SKM-1 treated with dmso at 0.1 percent for 144 hours (cell line): ENCODE data around the gene ARID1A.
"Not testable (repeated sequence)": the region's sequence is repeated elsewhere in the genome, so short reads cannot be mapped to it uniquely, and the experiment has no call there.

Source experiments
- DNase-seq: peaks from one replicate; lab custom pipeline; 2025; ENCODE audit not compliant: unreplicated experiment; lab: John Stamatoyannopoulos, UW

The ARID1A gene

DNA sequence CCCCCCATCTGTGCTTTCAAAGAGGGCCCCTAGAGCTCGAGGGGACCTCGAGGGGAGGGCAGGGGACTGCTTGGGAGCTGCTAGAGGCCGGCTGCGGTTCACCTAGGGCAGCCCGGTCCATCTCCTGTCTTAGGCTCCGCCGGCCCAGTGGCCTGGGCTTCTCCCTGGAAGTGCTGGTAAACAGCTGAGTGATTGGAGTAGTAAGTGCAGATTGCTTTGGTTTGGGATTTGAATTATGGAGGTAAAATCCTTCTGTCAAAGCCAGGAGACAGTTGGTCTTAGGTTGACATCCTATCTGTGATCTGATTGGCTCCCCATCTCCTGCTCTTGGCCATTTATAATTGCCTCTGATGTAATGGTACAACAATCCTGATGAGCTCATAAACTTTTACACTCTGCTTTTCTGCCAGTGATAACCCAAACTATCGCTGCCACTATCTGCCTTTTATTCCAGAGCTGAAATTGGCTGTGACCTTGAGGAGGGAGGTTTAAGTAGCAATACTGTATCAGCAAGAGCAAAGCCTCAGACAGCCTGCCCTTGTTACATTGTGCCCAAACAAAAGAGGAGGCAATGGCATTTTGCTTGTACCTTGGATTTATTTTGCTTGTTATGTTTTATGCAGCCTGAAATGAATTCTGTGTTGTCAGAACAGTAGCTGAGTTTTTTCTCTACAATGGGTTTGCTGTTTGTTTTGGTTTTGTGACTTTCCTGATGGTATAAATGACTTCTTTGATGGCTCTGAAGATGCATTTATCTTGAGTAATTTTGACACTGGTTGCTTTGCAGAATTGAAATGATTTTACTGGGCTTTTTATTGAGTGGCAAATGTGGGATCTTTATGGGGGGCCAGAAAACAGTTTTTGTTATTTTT lies 2.4 kb downstream of the ARID1A start:
- peak; percentile 60 for DNase-seq

DNA sequence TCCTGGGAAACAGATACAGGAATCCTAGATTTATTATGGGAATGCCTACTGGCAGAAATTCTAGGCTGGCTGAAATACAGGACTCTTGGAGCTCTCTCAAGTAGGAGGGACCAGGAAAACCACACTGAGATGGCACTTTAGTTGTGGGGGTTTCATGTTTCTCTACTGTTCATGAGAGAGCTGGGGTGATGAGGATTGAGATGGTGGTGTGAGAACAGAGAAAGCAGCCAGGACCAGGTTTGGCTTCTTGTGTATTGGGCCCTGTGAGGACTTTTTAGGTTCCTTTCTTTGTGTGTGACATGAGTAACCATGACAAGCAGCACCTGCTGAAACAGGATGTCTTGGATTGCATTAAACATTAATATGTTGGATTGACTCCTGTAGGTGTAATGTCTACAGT lies 4.9 kb downstream of the ARID1A start:
- DNase-seq, result no peak

DNA sequence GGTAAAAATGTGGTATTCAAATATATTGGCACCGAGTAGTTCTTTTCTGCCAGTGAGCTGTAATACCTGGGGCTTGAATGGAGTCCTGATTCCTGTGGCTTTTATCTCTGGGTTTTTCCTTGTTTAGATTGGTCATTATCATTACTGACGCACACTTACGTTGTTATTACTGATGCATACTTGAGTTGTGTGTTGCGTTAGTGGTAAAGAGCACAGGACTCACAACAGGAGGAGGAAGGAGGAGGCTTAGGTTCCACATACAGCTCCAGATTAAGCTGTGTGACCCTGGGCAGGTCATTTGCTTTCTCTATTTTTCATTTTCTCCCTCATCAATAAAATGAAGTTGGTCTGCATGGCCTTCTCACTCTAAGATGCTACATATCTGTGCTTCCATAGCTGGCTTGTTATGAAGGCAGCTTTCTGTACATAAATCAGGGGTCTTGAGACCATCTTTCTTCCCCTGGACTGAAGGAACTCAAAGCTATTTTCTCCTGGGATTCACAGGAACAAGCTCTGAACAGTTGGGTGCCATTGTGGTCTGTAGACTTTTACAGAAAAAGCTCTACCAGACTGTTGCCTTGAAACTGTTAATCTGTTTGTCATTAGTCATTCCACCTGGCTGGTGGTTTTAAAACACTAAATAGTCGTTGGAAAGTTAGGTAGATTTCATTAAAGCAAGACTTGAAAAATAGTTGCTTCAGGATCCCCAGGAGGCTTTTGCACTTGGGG lies 5.6 kb downstream of the ARID1A start:
- no peak for DNase-seq

DNA sequence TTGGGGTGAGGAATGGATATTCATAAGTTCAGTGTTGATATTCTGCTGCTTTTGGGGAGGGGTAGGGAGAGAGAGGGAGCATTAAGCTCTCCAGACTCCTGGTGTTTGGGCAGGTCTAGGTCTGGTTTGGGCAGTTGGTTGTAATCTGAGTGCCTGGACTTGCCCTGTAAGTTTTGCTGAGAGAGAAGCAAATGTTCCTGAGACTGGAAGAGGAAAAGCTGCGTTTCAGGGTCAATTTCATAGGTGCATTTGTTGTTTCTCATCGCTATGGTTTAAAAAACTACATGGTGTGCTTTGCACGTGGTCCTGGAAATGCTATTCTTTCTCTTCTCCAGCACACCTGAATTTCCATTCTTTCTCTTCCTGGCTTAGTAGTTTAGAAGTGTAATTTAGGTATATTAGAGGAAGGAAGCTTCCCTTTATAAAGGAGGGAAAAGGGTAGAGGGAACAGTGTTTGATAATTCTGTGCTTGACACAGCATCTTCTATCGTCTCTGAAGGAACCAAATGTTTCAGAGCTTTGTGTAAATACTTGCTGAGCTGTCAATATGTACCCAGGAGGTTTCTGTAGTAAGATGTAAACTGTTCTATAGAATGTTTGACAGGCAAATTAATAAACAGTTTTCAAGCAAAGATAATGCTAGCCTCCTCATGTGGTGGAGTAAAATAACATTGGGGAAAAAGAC lies 6.3 kb downstream of the ARID1A start:
- DNase-seq, result no peak

GRCh38 chr1:26702680-26703038 lies 6.8 kb downstream of the ARID1A start:
- DNase-seq, result no peak

GRCh38 chr1:26703478-26703877 lies 7.7 kb downstream of the ARID1A start:
- DNase-seq, result no peak

DNA sequence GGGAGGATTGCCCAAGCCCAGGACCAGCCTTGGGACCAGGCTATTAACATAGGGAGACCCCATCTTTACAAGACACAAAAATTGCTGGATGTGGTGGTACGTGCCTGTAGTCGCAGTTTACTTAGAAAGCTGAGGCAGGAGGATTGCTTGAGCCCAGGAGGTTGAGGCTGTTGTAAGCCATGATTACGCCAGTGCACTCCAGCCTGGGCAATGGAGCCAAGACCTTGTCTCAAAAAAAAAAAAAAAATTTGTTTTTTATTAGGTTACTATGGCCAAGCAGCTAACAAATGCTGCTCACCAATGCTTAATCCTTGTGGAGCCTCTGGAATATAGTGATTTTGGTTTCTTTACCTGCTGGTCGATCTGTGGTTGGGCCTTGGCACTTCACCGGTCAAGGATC lies 8.8 kb downstream of the ARID1A start:
- no peak for DNase-seq

- DNase-seq, result not testable (repeated sequence)
Measured at GRCh38 chr1:26705227-26705626, 9.4 kb downstream of the ARID1A start.

DNA sequence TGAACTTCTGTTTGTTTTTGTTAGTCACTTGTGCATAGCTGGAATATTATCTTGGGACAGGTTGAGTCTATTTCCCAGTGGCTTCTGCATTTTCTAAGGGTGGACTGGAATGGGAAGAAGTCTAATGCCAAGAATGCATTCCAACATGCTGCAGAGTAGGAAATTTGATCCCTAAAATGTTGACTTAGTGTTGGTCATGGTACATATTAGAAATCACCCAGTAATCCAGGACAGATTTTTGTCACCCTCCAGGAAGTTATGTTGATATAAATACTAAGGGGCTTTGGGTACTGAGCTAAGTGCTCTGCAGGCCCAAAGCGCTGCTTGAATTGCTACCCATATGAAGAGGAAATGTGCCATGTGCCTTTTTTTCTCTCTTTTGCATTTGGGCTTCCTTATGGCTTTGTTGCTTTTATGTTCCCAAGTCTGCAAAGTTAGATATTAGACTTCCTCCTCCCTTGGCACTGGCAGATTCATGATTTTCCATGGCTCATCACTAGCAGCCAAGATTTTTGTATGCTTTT lies 10.0 kb downstream of the ARID1A start:
- no peak for DNase-seq

- no peak for DNase-seq
Measured at GRCh38 chr1:26706315-26706714, 10.5 kb downstream of the ARID1A start.

- no peak for DNase-seq
Measured at GRCh38 chr1:26710811-26711210, 15.0 kb downstream of the ARID1A start.

DNA sequence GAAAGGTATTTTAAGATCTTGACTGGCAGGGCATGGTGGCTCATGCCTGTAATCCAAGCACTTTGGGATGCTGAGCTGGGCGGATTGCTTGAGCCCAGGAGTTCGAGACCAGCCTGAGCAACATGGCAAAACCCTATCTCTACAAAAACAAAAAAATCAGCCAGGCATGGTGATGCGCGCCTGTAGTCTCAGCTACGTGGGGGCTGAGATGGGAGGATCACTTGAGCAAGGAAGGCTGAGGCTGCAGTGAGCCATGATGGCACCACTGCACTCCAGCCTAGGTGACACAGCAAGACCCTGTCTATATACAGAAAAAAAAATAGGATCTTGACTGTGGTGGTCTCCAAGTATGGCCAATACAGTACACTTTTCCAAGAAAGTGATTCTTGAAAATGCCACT lies 16.0 kb downstream of the ARID1A start:
- DNase-seq, result no peak

DNA sequence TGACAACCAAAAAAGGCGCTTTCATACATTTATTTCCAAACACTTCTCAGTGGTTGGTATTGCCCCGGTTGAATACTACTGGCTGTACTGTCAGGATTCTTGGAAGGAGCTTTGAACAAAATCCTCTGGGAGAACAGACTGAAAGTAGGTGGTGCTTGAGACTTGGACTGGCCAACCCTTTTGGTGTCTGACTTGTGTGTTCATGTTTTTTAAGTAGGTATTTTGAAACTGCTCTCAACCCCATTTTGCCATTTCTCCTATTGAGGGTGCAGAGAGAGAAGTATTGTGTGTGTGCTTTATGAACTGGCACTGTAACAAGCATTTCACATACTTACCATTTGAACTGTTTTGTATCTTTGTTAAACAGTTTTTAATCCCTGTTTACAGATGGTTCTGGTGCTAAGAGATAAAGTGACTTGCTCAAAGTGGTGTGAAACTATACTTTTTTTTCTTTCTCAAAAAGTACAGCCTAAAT lies 21.2 kb downstream of the ARID1A start:
- DNase-seq, result no peak

DNA sequence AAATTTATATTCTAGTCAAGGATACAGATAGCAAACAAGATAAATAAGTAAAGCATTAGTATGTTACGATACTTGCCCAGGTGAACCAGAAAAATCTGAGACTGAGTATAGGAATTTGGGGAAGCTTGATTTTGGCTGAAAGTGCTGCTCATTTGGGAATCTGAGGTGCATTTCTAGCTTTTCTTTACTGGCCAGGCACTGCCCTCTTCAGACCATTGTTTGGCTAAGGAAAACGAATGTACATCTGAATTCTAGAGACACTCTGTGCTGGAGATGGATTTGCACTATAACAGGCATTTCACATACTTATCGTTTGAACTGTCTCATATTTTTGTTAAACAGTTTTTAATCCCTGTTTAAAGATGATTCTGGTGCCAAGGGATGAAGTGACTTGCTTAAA lies 23.4 kb downstream of the ARID1A start:
- DNase-seq, result no peak

DNA sequence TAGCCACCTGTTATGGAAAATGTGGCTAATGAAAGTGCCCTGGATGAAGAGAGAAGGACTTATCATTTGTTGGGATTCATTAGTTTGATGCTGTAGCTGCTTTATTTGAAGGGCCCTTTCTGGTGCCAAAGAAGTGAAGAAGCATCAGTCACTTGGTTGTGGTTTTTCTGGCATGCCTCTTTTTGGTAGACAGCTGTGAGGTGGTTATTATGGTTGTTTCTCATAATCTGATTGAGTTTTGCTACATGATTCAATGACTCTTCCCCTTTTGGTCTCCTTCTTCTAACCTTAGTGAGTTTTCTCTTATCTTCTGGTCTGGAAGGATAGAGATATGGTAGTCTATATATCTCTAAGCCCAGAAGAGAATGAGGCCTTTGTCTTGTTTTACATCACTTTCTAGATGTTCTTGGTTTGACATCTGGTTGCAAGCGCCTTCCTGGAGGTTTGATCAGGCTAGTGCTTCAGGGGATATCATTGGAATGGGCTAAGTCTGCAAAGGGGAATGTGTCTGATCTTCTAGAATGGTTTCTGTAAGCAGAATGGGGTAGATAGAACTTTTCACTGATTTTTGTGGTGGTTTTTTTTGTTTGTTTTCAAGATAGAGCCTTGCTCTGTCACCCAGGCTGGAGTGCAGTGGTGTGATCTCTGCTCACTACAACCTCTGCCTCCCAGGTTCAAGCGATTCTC lies 26.0 kb downstream of the ARID1A start:
- DNase-seq, result no peak

DNA sequence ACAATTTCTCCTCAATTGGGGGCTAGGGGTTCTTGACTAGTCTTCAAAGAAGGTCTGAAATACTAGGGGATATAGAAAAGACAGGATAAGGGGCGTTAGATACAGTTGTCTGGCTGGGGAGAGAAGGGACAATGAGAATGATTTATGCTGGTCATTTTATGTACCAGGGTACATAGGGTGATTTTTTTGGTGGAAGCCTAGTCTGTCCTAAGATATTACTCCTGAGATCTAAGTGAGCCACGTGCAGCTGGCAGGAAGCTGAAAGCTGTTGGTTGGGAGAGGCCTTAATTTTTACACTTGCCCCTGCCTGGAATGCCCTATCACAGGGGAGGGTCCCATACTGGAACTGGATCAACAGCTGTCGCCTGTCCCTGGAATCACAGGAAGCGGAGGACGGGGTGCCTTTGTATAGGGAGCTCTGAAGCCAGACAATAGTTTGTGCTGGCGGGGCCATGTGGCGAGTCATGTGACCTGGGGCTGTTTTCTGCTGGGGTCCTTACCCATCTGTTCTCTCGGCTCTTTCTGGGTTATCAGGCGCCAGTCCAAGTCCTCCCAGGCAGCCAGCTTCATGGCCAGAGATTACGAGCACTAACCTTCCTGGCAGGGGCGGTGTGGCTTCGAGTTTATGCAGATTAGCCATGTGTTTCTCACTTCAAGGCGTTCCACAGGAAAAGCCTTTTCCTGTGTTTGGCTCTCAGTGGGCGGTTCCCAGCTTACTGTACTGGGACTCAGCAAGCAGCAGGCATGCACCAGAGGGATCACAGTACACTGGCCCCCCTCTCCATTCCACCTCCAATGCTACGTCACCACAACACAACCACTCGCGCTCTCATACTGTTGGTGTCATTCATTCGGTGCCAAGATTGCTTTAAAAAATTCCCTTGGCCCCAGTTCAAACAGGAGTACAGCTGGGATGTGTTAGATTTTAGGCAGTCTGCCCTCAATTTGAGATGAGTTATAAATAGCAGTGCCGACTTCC lies 27.5 kb downstream of the ARID1A start:
- DNase-seq, result no peak

DNA sequence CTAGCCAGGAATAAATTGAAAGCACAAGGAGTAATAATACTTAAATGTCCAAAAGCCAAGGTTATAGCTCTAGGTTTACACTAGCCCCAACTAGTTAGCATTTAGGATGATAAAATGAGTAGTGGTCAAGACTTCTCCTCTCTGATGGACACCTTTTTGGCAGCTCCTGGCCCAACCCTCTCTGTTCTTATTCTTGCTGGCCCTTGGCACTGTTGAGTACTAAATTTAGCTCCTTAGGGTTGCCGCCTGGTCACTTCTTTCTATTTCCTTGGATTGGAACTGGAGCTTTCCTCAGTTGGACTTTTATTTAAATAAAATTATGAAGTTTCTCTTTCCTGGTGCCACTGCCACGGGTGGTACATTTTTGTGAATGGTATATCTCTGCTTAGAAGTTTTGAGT lies 28.3 kb downstream of the ARID1A start:
- no peak for DNase-seq

DNA sequence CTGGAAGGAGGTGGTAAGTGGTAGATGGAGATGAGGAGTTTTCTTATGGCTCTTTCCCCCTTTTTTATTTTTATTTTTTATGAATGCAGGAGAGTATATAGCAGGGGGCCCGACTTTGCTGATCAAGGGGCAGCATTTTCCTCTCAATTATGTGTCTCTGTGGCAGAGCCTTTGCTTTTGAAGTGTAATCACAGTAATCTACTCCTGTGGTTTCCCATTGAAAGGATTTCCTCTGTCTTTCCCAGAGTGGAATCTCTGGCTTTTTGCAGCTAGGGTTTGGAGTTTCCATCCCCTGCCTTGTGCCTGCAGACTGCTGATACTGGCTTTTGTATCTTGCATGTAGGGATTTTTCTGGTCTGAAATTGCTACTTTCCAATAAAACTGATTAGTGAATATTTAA lies 29.1 kb downstream of the ARID1A start:
- no peak for DNase-seq

DNA sequence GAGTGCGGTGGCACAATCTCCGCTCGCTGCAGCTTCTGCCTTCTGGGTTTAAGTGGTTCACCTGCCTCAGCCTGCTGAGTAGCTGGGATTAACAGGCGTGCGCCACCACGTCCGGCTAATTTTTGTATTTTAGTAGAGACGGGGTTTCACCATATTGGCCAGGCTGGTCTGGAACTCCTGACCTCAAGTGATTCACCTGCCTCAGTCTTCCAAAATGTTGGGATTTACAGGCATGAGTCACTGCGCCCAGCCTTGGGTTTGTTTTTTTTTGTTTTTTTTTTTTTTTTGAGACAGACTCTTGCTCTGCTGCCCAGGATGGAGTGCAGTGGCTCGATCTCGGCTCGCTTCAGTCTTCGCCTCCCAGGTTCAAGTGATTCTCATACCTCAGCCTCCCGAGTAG lies 30.1 kb downstream of the ARID1A start:
- not testable (repeated sequence) for DNase-seq

DNA sequence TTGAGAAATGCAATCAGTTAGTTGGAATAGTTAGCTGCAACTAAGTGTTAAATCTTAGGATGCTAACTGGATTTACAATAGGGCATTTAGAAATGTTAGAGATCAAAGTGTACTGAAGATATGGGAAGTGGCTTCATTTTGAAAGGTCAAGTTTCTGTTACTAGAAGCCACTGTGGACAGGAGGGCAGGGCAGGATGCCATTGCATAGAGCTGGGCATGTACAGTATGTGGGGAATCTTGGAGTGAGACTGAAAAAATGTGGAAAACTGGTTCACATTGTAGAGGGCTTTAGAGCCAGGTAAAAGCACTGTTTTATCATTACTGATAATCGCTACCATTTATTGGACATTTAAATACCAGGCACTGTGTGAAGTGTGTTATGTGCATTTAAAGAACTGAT lies 31.0 kb downstream of the ARID1A start:
- DNase-seq, result no peak
